ENCODE data around the gene IRAK1BP1. TPM values are rescaled to one million over a fixed set of nuclear protein-coding genes. Genes with fewer than 3 reads are reported as not detected.
A peak's percentile ranks its signal among the peaks of the same experiment; 100 is the strongest.

The IRAK1BP1 gene
- total RNA-seq, 1 donor from 2014 or later: 4.3 TPM

- H3K27me3 ChIP-seq: no peaks in the 10 kb centered on the region
- H3K36me3 ChIP-seq: no peaks in the 10 kb centered on the region
- H3K9me3 ChIP-seq: no peaks in the 10 kb centered on the region
- no peaks in the 10 kb centered on the region for H3K4me1 ChIP-seq
- ATAC-seq (no peak), DNase-seq (no peak)
- TF ChIP-seq, protein P1, sequence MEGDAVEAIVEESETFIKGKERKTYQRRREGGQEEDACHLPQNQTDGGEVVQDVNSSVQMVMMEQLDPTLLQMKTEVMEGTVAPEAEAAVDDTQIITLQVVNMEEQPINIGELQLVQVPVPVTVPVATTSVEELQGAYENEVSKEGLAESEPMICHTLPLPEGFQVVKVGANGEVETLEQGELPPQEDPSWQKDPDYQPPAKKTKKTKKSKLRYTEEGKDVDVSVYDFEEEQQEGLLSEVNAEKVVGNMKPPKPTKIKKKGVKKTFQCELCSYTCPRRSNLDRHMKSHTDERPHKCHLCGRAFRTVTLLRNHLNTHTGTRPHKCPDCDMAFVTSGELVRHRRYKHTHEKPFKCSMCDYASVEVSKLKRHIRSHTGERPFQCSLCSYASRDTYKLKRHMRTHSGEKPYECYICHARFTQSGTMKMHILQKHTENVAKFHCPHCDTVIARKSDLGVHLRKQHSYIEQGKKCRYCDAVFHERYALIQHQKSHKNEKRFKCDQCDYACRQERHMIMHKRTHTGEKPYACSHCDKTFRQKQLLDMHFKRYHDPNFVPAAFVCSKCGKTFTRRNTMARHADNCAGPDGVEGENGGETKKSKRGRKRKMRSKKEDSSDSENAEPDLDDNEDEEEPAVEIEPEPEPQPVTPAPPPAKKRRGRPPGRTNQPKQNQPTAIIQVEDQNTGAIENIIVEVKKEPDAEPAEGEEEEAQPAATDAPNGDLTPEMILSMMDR (IDR thresholded peaks at IDR 0.05): no peak
- no peak overlapping the region for H3K27ac ChIP-seq
- intact Hi-C loops (cut with DNase I): no loop called here
- H3K4me3 ChIP-seq: no peak overlapping the region
These were observed 28.9 kb downstream of the IRAK1BP1 start for GRCh38 chr6:78896227-78896626.

- Histone ChIP-seq H3K4me3 (no peak overlapping the region), H3K27me3 (no peaks in the 10 kb centered on the region), H3K4me1 (peaks cover 4% of the 10 kb centered on the region), H3K36me3 (no peaks in the 10 kb centered on the region), H3K27ac (no peak overlapping the region), H3K9me3 (no peaks in the 10 kb centered on the region)
- no peak for ATAC-seq
- DNase-seq: no peak
- TF ChIP-seq, protein P1 (IDR thresholded peaks at IDR 0.05): no peak
- intact Hi-C loops (cut with DNase I): no loop called here
These were observed 41.3 kb downstream of the IRAK1BP1 start for GRCh38 chr6:78908621-78909020.

GRCh38 chr6:78909391-78909790 lies 42.0 kb downstream of the IRAK1BP1 start:
- DNase-seq: no peak
- TF ChIP-seq, protein P1 (IDR thresholded peaks at IDR 0.05): no peak
- Histone ChIP-seq H3K36me3 (no peaks in the 10 kb centered on the region), H3K4me1 (peaks cover 4% of the 10 kb centered on the region), H3K27me3 (no peaks in the 10 kb centered on the region), H3K27ac (no peak overlapping the region), H3K4me3 (no peak overlapping the region), H3K9me3 (no peaks in the 10 kb centered on the region)
- intact Hi-C loops (cut with DNase I): no loop called here
- ATAC-seq: peak; percentile 75

- intact Hi-C loops (cut with DNase I): no loop called here
- TF ChIP-seq, protein P1 (IDR thresholded peaks at IDR 0.05): no peak
- Histone ChIP-seq H3K27me3 (no peaks in the 10 kb centered on the region), H3K4me1 (peaks cover 4% of the 10 kb centered on the region), H3K27ac (no peak overlapping the region), H3K9me3 (no peaks in the 10 kb centered on the region), H3K36me3 (no peaks in the 10 kb centered on the region), H3K4me3 (peak overlapping the region; percentile 49)
- DNase-seq (no peak), ATAC-seq (peak; percentile 31)
These were observed 42.7 kb downstream of the IRAK1BP1 start for GRCh38 chr6:78910010-78910409.

- intact Hi-C loops (cut with DNase I): no loop called here
- DNase-seq: peak; percentile 69
- ATAC-seq: peak; percentile 77
These were observed 43.3 kb downstream of the IRAK1BP1 start for GRCh38 chr6:78910591-78911171.

More at GRCh38 chr6:78910591-78911171, 43.3 kb downstream of the IRAK1BP1 start:
- H3K4me1 ChIP-seq: peaks cover 4% of the 10 kb centered on the region
- H3K9me3 ChIP-seq: no peaks in the 10 kb centered on the region
- no peaks in the 10 kb centered on the region for H3K27me3 ChIP-seq
- TF ChIP-seq, protein P1 (IDR thresholded peaks at IDR 0.05): no peak
- H3K4me3 ChIP-seq: peak overlapping the region; percentile 49
- no peaks in the 10 kb centered on the region for H3K36me3 ChIP-seq
- no peak overlapping the region for H3K27ac ChIP-seq
